GM21528 (cell line): ENCODE results near the gene FYN.
"Not testable (repeated sequence)": the region's sequence is repeated elsewhere in the genome, so short reads cannot be mapped to it uniquely, and the experiment has no call there.

Experiments used
- ATAC-seq: cut with Tn5 transposase; IDR thresholded peaks from one replicate; pipeline ENCODE4 v1.9.1; 2021; ENCODE audit warnings: mild to moderate bottlenecking, moderate library complexity; ENCODE audit not compliant: unreplicated experiment, low FRiP score

Gene FYN

DNA sequence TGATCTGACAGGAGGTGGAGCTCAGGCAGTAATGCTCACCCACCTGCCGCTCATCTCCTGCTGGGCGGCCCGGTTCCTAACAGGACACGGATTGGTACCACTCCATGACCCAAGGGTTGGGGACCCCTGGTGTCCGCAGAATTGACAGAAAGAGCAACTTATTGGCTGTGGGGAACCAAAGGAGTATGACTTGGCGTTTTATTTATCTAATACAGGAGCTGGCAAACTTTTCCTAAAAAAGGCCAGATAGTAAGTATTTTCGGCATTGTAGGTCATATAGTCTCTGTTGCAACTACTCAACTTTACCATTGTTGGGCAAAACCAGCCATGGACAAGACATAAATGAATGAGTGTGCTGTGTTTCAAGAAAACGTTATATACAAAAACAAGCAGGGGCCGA lies 223.2 kb downstream of the FYN start:
- ATAC-seq, result no peak

GRCh38 chr6:111648100-111648499 lies 225.2 kb downstream of the FYN start:
- ATAC-seq, result no peak

- no peak for ATAC-seq
Measured at GRCh38 chr6:111646942-111647341, 226.3 kb downstream of the FYN start.

DNA sequence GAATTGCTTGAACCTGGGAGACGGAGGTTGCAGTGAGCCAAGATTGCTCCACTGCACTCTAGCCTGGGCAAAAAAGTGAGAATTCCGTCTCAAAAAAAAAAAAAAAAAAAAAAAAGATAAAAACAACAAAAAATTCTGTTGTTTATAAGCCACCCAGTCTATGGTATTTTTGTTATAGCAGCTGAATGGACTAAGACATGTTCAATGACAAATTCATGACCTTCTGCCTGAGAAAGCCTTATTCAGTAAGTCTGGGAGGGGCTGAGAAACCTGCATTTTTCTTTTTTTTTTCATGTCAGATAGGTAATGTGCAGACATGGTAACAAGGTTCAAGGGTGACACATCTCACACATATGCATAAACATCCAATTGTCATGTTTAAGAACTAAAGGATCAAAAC lies 227.2 kb downstream of the FYN start:
- ATAC-seq, result no peak

GRCh38 chr6:111644893-111645430 lies 228.3 kb downstream of the FYN start:
- no peak for ATAC-seq

GRCh38 chr6:111642463-111643158 lies 230.6 kb downstream of the FYN start:
- ATAC-seq, result no peak

- no peak for ATAC-seq
Measured at GRCh38 chr6:111639266-111639665, 234.0 kb downstream of the FYN start.

DNA sequence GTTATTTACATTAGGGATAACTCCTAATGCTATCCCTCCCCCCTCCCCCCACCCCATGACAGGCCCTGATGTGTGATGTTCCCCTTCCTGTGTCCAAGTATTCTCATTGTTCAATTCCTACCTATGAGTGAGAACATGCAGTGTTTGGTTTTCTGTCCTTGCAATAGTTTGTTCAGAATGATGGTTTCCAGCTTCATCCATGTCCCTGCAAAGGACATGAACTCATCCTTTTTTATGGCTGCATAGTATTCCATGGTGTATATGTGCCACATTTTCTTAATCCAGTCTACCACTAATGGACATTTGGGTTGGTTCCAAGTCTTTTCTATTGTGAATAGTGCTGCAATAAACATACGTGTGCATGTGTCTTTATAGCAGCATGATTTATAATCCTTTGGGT lies 238.3 kb downstream of the FYN start:
- not testable (repeated sequence) for ATAC-seq

GRCh38 chr6:111633822-111634221 lies 239.4 kb downstream of the FYN start:
- no peak for ATAC-seq

GRCh38 chr6:111632468-111633247 lies 240.6 kb downstream of the FYN start:
- ATAC-seq, result no peak

DNA sequence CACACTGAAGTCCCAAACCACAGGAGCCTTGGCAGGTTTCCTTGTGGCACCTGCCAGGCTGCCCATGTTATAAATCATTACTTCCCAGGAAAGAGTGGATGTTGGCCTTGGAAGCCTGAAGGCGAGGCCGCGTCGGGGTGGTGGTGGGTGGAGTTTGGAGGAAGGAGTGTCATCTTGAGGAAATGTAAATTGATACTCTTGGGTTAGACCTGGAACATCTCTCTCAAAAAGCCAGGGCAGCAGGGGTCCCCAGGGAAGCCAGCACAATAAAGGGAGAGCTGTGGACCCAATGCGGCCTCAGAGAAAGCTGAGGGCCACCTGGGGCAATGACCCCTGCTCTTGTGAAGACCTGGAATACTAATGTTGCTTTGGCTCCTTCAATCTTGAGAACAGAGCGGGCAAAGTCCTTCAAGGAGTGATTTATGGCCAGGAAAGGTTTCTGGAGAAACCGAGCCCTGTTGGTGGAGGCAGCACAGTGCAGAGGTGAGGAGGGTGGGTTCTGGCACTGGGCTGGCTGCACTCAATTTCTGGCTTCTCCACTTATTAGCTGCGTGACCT lies 241.3 kb downstream of the FYN start:
- no peak for ATAC-seq

GRCh38 chr6:111631018-111631417 lies 242.2 kb downstream of the FYN start:
- no peak for ATAC-seq

GRCh38 chr6:111628142-111628850 lies 245.0 kb downstream of the FYN start:
- no peak for ATAC-seq

DNA sequence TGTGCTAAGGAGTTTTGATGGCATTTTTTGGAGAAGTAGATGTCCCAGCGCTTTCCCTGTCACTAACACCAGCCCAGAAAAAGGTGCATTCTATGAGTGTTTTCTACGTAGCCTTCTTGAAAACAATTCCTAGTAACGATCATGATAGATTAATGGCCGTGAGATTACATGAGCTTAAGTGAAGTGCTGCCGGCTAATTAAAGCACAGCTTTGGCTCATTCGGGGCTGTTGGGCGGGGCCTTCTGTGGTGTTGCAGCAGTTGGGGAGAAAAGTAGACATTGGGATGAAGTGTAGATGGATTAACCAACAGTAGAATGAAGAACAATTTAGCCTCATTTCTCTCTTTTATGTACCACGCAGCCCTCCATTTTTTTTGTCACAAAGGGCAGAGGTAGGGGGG lies 246.8 kb downstream of the FYN start:
- ATAC-seq, result no peak

DNA sequence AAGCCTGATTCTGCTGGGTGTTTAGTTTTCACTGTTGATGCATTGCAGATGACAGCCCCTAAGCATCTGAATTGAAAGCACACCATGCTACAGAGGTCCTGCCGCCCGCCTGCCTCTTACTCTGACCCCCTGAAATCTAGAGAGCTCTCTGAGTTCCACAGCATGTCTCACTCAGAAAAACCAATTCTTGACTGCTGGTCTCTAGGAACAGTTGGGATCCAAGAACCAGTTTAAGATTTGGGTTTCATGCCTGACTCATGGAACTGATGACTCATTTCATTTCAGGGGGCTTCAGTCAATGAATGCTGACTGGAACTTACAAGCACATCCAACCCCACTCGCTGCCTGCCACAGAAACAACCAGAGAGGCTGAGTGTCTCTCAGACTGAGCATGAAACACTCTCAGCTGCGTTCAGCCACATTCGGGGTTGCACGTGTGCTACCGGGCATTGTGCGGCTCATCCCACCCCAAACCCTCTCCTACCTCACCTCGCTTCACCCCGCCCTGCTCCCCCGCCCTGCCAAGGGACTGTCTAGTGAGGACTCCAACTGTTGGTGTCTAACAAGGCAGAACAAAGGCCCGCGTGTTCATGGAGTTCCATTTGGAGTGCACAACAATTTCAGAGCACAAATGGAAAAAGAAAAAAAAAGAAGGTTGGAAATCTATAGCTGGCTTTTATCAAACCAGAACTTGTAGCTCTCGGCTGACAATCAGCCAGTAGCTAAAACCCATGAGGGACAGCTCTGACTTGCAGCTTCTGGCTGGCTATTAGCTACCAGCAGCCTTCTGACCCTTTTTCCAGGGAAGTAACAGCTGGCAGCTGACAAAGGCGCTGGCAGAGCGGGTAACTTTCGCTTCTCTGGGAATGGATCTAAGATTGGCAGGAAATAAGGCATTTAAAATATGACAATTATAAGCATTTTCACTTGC lies 247.5 kb downstream of the FYN start:
- no peak for ATAC-seq

GRCh38 chr6:111625099-111625416 lies 248.2 kb downstream of the FYN start:
- ATAC-seq, result no peak

GRCh38 chr6:111624401-111625098 lies 248.7 kb downstream of the FYN start:
- ATAC-seq, result no peak

- ATAC-seq, result no peak
Measured at GRCh38 chr6:111623046-111623718, 250.1 kb downstream of the FYN start.

DNA sequence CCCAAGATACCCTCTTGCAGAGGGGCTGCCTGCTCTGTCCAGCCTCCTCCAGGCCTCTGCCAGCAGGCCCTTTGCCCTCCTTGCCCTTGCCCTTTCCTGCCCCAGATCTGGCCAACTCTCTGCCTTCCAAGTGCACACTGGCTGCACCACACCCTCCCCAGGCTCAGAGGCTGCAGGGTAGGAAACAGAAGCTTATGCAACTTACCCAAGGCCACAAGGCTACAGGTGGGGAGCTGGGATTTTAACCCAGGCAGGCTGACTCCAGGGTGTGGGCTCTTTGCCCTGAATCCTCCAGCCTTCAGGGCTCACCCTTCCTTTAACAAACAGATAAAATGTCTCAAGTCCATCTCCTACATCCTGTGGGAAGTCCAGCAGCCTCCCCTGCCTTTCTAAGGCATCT lies 253.1 kb downstream of the FYN start:
- ATAC-seq, result no peak
